ENCODE results near the gene INVS. TPM values are rescaled to one million over a fixed set of nuclear protein-coding genes. Genes with fewer than 3 reads are reported as not detected.
A peak's percentile ranks its signal among the peaks of the same experiment; 100 is the strongest.

INVS gene
- total RNA-seq, 1 donor from 2014 or later = 25.6 TPM

GRCh38 chr9:100170556-100170955, 71.5 kb downstream of the INVS start:
- Mint-ChIP-seq H3K27me3 (ENCODE audit: low read depth) (no peaks in the 10 kb centered on the region), H3K36me3 (ENCODE audit: low read depth) (peaks cover 37% of the 10 kb centered on the region), H3K4me1 (peaks cover 9% of the 10 kb centered on the region), H3K27ac (ENCODE audit: unreplicated experiment) (no peak overlapping the region), H3K9me3 (peaks cover 21% of the 10 kb centered on the region), H3K4me3 (no peak overlapping the region)
- no peak for TF ChIP-seq CTCF (conservative IDR thresholded peaks at IDR 0.05)
- no peak for DNase-seq (ENCODE audit: low read depth, low spot score)

- no peak overlapping the region for H3K27ac Mint-ChIP-seq (ENCODE audit: unreplicated experiment)
- H3K36me3 Mint-ChIP-seq (ENCODE audit: low read depth) = peaks cover 61% of the 10 kb centered on the region
- H3K9me3 Mint-ChIP-seq = peaks cover 35% of the 10 kb centered on the region
- no peak overlapping the region for H3K4me3 Mint-ChIP-seq
- no peaks in the 10 kb centered on the region for H3K4me1 Mint-ChIP-seq
- H3K27me3 Mint-ChIP-seq (ENCODE audit: low read depth) = no peaks in the 10 kb centered on the region
- no peak for TF ChIP-seq CTCF (conservative IDR thresholded peaks at IDR 0.05)
- no peak for DNase-seq (ENCODE audit: low read depth, low spot score)
These were observed 87.3 kb downstream of the INVS start for GRCh38 chr9:100186356-100186755.

DNA sequence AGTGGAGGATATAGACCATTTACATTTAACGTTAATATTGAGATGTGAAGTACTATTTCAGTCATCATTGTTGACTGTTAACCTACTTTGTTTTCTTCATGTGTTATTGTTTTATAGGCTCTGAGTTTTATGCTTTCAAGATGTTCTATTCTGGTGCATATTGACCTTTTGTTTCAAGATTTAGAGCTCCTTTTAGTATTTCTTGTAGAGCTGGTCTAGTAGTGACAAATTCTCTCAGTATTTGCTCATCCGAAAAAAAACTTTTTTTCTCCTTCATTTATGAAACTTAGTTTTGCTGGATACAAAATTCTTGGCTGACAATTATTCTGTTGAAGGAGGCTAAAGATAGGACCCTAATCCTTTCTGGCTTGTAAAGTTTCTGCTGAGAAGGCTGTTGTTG, 91.3 kb downstream of the INVS start:
- Mint-ChIP-seq H3K27me3 (ENCODE audit: low read depth) (no peaks in the 10 kb centered on the region), H3K36me3 (ENCODE audit: low read depth) (peaks cover 63% of the 10 kb centered on the region), H3K9me3 (peaks cover 27% of the 10 kb centered on the region), H3K27ac (ENCODE audit: unreplicated experiment) (no peak overlapping the region), H3K4me3 (no peak overlapping the region), H3K4me1 (no peaks in the 10 kb centered on the region)
- no peak for DNase-seq (ENCODE audit: low read depth, low spot score)
- TF ChIP-seq CTCF (conservative IDR thresholded peaks at IDR 0.05) = no peak

DNA sequence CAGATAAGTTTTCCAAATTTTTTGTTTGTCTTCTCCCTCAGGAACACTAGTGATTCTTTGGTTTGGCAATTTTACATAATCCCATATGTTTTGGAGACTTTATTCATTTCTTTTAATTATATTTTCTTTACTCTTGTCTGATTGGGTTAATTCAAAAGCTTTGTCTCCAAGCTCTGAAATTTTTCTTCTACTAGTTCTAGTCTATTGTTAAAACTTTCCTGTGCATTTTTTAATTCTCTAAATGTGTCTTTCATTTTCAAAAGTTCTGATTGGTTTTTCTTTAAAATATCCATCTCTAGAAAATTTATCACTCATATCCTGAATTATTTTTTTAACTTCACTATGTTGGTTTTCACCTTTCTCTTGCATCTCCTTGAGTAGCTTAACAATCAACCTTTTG, 92.2 kb downstream of the INVS start:
- no peak for DNase-seq (ENCODE audit: low read depth, low spot score)
- H3K27me3 Mint-ChIP-seq (ENCODE audit: low read depth) = no peaks in the 10 kb centered on the region
- TF ChIP-seq CTCF (conservative IDR thresholded peaks at IDR 0.05) = no peak
- H3K27ac Mint-ChIP-seq (ENCODE audit: unreplicated experiment) = no peak overlapping the region
- peaks cover 64% of the 10 kb centered on the region for H3K36me3 Mint-ChIP-seq (ENCODE audit: low read depth)
- peaks cover 4% of the 10 kb centered on the region for H3K4me1 Mint-ChIP-seq
- H3K9me3 Mint-ChIP-seq = peaks cover 27% of the 10 kb centered on the region
- H3K4me3 Mint-ChIP-seq = no peak overlapping the region

GRCh38 chr9:100193078-100193477, 94.0 kb downstream of the INVS start:
- H3K36me3 Mint-ChIP-seq (ENCODE audit: low read depth) = peaks cover 56% of the 10 kb centered on the region
- no peaks in the 10 kb centered on the region for H3K27me3 Mint-ChIP-seq (ENCODE audit: low read depth)
- H3K4me1 Mint-ChIP-seq = peaks cover 5% of the 10 kb centered on the region
- no peak for DNase-seq (ENCODE audit: low read depth, low spot score)
- TF ChIP-seq CTCF (conservative IDR thresholded peaks at IDR 0.05) = no peak
- H3K27ac Mint-ChIP-seq (ENCODE audit: unreplicated experiment) = no peak overlapping the region
- H3K4me3 Mint-ChIP-seq = no peak overlapping the region
- H3K9me3 Mint-ChIP-seq = peaks cover 20% of the 10 kb centered on the region

DNA sequence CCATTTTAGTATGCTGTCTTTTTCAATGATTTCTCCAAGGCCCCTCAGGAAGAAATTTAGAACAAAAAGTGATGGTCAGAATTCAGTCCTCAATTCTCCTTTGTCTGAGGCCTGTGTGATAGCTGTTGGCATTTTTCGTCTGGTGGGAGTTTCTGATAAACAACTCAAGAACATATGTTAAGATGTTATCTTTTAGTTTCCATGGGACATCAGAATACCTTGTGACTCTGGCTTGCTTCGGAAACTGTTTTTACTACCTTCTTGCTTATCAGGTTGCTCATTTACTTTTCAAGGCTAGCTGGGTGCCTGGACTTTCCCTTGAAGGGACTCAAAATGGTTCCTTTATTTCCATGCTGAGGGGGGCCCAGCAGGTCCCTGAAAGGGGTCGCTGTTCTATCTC, 97.2 kb downstream of the INVS start:
- H3K4me1 Mint-ChIP-seq = peaks cover 5% of the 10 kb centered on the region
- H3K27me3 Mint-ChIP-seq (ENCODE audit: low read depth) = no peaks in the 10 kb centered on the region
- TF ChIP-seq CTCF (conservative IDR thresholded peaks at IDR 0.05) = no peak

More for the DNA sequence above, 97.2 kb downstream of the INVS start:
- DNase-seq (ENCODE audit: low read depth, low spot score) = no peak
- peak overlapping the region; percentile 67 for H3K27ac Mint-ChIP-seq (ENCODE audit: unreplicated experiment)
- H3K4me3 Mint-ChIP-seq = no peak overlapping the region
- H3K36me3 Mint-ChIP-seq (ENCODE audit: low read depth) = peaks cover 44% of the 10 kb centered on the region
- peaks cover 9% of the 10 kb centered on the region for H3K9me3 Mint-ChIP-seq

Data from neural crest cell (in vitro differentiated cells).